ENCODE data around the gene METTL22.
A peak's percentile ranks its signal among the peaks of the same experiment; 100 is the strongest.

METTL22 gene, protein sequence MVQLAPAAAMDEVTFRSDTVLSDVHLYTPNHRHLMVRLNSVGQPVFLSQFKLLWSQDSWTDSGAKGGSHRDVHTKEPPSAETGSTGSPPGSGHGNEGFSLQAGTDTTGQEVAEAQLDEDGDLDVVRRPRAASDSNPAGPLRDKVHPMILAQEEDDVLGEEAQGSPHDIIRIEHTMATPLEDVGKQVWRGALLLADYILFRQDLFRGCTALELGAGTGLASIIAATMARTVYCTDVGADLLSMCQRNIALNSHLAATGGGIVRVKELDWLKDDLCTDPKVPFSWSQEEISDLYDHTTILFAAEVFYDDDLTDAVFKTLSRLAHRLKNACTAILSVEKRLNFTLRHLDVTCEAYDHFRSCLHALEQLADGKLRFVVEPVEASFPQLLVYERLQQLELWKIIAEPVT

DNA sequence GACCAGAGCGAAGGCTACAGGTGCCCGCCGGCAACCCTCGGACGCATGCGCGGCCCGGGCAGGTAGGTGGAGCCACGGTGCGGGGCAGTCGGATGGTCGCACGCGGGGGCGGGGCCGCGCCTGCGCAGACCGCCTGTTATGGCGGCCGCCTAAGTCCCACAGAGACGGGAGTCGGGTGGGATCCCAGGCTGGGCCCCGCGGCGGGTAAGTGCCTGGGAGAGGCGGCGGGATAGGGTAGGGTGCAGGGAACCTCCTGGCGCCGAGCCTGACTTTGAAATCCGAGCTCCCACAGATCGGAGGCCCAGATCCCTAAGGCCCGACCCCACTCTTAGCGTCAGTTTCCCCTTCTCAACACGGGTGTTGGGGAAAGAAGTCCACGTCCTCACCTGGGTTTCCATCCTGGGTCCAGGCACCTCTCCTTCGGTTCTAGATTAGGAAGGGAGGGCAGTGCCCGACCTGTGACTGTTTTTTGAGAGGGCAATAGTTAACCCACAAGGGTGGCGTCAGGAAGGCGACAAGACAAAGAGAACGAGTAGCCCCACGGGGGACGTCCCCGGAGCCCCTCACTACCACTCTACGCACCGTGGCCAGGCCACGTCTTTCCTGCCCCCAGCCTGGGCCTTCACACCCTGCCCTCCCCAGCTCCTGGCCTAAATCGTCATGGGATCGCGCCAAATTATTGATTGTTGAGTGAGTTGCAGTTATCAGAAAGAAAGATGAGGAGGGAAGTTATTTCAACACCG lies at the start of gene METTL22:
Gene METTL22, plus strand, starts transcription at position 127 of the 743 bp plus-strand sequence. CDS start 3,968 bp downstream, outside the sequence.
- DNase-seq, result peak; percentile 93 to 95

DNA sequence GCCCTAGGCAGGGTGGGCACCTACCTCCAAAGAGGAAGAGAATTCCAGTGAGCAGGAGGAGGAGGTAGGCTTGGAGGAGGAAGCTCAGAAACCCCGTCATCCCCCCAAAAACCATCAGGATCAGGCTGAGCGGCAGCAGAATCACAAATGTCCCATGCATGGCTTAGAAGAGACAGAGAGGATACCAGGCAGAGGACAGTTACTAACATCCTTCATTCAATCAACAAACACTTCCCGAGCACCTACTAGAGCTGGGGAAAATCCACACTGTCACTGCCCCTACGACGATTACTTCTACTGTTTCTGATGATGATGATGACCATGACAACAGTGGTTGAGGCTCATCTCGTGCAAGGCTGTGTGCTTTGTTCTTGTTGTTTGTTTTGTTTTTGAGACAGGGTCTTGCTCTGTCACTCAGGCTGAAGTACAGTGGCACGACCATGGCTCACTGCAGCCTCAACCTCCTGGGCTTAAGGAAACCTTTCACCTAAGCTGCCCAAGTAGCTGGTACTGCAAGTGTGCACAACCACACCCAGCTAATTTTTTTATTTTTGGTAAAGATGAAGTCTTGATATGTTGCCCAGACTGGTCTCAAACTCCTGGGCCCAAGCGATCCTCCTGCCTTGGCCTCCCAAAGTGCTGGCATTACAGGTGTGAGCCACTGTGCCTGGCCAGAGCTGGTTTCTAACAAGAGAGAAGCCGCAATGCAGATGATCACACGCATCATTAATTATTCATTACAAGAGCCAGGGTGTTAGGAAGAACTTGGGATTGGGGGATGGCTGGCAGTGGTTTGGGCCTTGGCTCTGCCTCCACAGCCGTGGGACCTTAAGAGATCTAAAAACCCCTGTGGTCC lies 49.2 kb upstream of the METTL22 start:
- DNase-seq, result no peak

DNA sequence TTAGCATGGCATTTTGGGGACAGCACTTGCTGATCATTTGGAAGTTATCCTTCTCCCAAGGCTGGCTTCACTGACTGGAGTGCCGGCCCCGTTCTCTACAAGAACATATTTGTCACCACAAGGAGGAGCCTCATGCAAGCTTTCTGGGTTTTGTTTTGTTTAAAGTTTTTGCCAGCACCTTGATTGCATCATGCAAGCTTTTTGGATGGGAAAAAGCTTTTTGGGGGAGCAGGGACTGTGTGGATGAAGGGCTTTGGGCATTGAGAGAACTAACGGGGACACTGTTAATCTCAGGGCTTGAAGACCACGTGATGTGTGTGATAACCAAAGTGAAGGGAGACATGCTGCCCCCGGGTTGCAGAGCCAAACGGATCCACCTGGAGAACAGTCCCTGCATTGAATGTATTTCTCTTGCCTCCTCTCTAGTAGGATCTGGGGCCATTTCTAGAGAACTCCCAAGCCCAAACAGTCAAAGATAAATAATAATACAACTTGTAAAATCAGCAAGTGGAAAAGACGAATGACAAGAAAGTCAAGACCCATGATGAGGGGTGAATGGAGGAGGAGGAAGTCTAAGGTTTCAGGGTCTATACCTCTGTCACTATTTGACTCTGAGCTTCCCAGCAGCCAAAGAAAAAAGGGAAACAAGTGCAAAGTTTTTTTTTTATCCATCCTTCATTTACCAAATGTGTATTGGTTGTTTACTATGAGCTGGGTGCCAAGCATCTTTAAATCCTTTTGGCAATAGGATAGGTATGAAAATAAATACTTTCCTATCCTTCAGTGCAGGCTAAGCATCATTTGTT lies 48.4 kb upstream of the METTL22 start:
- no peak for DNase-seq

DNA sequence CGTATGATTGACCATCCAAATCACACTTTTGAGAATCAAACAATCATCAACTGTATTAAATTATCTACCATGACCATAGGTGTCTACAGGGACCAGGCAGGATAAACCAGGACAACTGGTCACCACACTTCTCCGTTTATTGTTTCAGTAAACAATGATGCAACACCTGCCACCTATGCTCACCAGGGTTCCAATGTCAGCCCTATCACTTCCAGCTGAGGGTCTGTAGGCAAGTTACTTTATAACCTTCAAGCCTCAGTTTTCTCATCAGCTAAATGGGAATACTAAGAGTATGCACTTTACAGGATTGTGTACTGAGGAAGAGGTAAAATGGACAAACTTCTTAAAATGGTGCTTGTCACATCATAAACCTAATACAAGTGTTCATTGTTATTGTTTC lies 46.1 kb upstream of the METTL22 start:
- DNase-seq, result no peak

DNA sequence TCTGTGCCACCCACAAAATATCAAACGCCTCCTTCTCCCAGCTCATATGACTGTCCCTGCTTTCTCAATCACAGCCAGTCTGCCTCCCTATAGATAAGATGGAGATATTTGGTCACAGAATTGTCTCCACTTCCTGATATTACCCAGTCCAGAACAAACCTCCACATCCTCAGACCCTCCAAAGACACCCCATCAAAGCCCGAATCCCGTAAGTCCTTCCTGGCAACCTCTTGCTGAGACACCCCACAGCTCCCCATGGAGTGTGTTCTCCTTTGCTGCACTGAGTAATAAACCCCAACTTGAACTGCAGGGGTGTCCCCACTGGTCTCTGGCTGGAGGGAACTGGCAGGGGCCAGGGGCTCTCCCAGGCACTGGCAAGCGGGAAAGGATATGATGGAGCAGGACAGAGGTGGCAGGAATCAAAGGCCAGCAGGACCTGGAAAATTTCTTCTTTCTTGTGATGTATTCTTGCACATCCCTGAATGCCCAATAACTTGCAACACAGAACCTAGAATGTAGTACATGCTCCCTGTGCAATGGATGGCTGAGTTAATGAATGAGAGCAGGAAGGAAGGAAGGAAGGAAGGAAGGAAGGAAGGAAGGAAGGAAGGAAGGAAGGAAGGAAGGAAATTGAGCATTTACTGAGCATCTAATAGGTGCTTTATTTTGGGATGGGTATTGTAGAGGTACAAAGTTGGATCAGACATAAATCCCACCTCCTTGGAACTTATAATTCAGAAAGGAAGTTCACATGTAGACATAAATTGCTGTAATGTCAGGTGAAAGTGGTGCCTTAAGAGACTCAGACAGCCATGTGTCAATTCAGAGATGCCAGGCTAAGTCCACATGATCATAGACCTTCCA lies 45.1 kb upstream of the METTL22 start:
- DNase-seq, result no peak

DNA sequence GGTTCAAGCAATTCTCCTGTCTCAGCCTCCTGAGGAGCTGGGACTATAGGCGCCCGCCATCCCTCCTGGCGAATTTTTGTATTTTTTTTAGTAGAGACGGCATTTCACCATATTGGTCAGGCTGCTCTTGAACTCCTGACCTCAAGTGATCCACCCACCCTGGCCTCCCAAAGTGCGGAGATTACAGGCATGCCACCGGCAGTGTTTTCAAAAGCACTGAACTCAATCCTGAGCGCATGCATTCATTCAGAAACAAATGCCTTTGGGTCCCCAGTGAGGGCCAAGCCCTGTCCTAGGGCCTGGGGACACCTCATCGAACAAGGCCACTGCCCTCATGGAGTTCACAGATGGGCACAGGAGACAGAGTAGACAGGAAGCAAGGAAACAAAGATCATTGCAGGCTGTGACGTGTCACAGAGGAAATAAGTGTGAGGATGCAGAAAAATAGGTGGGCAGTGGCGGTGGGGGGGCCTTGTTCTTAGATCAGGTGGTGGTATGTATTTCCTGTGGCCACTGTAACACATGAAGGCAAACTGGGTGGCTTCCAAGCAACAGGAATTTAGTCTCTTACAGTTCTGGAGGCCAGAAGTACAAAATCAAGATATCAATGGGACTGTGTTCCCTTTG lies 43.7 kb upstream of the METTL22 start:
- DNase-seq, result no peak

DNA sequence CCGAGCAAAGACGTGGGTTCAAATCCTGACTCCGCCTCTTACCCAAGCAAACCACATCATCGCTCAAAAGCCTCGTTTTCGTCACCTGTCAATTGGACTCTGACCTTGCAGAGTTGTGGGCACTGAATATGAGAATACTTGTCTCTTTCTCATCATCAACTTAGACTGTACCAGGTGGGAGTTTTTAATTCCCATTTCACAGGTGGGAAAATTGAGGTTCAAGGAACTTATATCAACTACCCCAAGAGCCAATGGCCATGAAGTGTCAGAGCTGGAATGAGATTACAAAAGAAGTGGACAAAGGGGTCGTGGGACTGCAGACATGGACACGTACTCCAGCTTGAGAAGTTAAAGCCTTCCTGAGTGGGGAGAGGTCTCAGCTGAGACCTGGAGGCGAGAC lies 41.9 kb upstream of the METTL22 start:
- no peak for DNase-seq

DNA sequence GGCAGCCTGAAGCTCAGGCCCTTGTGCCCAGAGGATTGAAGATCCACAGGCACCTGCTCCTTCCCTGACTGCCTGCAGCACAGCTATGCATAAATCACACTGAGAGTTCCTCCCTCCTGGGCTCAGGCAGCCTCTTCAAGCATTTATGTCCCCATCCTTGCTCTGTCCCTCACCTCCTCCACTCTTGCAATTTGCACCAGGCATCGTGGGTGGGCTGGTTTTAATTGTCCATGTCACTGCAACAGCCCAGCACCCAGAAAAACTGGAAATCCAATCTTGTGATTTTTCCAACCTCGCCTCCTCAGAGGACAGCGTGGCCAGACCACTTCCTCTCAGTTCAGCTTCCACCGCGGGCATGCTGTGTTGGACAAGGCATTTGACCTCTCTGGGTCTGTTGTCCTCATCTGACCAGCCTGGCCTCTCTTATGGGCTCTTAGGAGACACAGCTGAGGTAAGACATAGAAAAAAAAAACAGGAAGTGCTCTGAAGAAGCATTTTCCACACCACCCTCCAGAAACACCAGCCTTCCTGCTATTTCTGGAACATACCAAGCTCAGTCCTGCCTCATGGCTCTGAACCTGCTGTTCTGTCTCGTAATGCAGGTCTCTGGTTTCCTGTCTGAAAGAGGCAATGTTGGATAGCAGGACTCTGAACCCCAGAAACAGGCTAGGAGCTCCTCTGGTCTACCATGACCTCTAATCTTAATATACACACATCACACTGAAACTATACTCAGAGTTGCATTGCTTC lies 39.5 kb upstream of the METTL22 start:
- no peak for DNase-seq

DNA sequence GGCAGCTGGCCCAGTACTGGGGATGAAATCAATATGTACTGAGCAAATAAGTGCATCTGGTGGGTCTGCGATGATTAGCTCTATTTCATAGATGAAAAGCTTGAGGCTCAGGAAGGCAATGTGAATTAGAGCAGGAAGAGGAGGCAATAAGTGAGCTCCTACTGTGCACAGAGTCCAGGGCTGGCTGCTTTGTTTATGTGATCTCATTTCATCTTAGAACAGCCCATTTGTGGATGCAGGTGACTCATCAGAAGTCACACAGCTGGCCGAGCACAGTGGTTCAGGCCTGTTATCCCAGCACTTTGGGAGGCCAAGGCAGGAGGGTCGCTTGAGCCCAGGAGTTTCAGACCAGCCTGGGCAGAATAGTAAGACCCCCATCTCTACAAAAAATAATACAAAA lies 38.3 kb upstream of the METTL22 start:
- DNase-seq, result no peak

DNA sequence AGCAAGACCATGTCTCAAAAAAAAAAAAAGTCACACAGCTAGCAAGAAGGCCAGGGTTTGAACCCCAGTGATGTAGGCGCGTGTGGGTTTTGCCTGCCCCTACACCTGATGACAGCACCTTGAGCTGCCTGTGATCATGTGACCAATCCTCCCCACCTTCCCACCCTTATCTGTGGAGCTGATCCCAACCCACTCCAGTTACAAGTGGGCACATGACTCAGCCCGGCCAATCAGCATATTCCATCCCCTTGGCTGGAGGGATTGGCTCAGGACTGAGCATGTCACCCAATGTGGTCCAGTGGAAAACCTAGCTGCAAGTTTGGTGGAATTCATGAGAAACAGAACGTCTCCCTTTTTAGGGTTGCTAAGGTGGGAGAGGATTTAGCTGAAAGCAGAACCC lies 37.8 kb upstream of the METTL22 start:
- DNase-seq, result no peak

DNA sequence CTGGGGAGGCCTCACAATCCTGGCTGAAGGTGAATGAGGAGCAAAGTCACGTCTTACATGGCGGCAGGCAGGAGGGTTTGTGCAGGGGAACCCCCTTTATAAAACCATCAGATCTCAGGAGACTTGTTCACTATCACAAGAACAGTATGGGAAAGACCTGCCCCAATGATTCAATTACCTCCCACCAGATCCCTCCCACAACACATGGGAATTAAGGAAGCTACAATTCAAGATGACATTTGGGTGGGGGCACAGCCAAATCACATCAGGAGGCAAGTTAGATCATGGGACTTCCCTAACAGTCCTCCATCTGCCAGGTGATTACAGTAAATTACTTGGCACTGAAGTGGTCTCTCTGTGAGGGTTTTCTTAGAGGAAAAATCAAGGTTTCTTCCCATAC lies 36.5 kb upstream of the METTL22 start:
- no peak for DNase-seq

DNA sequence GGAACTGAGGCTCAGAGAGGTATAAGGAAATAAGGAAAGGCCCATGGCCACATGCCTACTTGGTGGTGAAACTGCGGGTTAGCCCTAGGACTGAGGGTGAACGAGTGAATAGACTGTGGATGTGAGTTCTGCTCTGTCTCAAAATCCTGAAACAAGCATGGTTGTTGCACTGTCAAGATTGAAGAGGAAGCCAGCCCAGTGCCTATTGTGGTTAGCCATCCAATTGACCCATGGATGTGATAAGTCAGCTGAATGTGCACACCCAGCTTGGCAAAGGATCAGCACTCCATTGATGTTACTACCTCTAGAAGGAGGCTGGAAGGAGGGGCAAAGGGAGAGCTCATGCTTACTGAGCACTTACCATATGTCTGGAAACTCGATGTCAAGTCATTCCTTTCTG lies 35.6 kb upstream of the METTL22 start:
- no peak for DNase-seq

DNA sequence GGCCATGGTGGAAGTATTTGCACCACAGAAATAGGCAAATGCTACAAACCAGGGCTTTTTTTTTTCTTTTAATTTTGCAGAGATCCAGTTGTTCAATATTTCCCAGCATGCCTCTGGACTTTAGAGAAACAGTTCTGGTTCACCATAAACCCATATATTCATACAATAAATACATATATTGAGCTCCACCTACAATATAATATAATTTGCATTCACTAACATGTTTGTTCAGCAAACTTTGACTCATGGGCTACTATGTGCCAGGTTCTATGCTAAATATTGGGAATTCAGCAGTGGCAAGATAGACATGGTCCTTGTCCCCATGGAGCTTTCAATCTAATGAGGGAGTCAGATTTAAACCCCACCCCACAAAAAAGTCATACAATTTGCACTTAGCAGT lies 34.4 kb upstream of the METTL22 start:
- DNase-seq, result no peak

DNA sequence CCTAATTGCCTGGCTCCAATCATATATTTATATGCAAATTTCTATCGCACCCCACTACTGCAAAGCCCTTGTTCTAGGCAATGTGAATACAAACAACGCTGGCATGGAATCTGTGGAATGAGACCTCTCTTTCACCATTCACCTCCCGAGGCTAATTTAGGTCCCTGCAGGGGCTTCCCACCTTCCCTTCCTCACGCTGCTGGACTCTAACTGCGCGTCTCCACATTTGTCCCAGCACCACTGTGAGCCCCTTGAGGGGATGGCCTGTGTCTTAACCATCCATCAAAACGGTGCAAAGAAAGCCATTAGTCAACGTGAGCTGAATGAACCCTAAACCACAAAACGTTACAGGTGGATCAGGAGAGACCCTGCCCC lies 32.8 kb upstream of the METTL22 start:
- no peak for DNase-seq

DNA sequence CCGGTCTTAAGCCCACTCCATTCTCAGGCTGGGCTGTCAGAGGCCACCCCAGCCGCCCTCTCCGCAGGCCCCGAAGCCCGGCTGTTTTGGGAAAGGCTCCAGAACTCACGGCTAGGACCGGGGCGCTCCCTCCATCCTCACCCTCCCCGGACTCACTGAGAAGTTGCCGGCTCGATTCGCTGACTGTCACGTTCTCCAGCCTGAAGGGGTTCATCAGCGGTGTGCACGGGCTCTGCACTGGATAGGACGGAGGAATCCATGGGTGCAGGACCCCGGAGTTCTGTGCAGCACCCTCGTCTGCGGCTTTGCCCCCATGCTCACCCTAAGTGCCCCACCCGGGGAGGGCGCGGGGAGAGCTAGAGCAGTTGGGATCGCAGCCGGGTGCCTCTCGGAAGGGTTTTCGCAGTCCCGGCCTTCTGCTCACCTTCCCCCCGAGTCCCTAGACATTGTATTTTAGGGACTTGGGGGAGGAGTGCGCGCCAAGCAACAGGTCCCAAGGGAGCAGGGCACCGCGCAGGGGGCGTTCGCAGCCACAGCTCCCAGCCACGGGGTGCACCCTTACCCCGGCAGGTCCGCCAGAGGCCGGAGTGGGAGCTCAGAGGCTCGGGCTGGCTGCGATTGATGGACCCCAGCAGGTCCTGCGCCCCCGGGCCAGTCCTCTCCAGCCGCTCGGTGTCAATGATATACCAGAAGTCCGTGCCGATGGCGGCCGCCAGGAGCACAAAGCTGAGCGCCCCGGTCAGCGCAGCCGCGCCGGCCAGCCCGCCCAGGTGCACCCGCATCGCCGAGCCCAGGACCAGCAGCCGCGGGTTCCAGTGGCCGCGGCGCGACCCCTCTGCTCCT lies 32.2 kb upstream of the METTL22 start:
- DNase-seq, result no peak

DNA sequence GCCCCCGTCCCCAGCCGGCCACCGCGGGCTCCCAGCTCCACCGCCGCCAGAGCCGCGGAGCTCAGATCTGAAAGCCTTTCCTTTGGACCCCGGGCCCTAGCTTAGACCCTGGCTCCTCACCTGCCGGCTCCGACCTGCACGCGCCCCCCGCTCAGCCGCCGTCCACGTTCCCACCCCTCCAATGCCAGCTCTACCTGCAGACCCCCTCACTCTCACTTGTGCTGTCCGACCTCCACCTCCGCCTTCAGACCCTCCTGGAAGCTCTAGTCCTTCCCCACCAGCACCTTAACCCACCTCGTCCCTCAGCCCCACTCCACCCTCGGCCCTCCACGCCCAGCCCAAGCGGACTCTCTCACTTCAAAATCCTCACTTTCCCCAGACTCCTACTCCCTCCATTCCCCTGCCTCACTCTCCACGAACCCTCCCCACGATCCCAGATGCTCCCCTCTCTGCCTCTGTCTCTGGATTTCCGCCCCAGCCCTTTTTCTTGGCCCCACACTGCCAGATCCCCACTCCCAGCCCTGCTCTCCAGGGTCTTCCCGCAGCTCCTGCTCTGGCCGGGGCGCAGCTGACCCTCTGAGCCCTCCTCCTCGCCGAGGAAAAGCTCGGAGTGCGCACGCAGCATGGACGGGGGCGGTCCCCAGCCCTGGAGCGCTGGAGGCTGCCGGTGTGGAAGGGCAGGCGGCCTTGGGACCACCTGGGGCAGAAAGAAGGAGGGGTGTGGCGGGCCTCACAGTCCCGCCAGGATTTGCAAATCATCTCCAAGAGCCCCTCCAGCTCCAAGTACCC lies 31.4 kb upstream of the METTL22 start, which contains the start of gene TMEM114:
Gene TMEM114, minus strand, starts transcription at position 612 of the 789 bp plus-strand sequence. CDS start 673 bp downstream, outside the sequence.
- no peak for DNase-seq

DNA sequence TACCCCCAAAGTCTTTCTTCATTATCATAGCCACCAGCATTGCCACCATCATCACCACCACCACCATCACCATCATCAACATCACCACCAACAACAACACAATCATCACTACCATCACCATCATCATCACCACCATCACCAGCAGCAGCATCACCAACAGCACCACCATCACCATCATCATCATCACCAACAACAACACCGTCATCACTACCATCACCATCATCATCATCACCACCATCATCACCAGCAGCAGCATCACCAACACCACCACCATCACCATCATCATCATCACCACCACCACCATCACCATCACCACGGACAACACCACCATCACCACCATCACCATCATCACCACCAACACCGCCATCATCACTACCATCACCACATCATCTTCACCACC lies 30.7 kb upstream of the METTL22 start:
- DNase-seq, result no peak

DNA sequence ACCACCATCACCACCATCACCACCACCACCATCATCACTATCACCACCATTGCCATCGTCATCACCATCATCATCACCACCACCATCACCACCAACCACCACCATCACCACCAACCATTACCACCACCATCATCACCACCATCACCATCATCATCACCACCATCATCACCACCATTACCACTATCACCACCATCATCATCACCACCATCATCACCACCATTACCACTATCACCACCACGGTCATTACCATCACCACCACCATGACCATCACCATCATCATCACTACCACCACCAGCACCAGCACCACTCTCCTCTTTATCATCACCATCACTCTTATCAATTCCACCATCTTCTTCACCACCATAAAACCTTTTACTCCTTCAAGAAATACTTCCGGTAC lies 30.0 kb upstream of the METTL22 start:
- DNase-seq, result no peak
